HCT116 (cell line): ENCODE measurements around the gene SPATS2L. TPM values are rescaled to one million over a fixed set of nuclear protein-coding genes. Genes with fewer than 3 reads are reported as not detected.

Source experiments
- ATAC-seq: fragments of 200-7000 bp; cut with Tn5 transposase; 2 replicates; pipeline ENCODE4 v1.9.1; 2020; ENCODE audit warnings: mild to moderate bottlenecking, moderate library complexity
- BruUV-seq: library from RNA; stranded (reverse); fragments of 400-500 nt; replicated peaks from 2 replicates; lab custom pipeline; 2021; lab: Mats Ljungman, UMichigan
- CTCF ChIA-PET: fragments of 300-600 bp; sonication (Branson Sonifier 250); formaldehyde crosslinking; loops from one replicate; lab custom pipeline; 2021; ENCODE audit warnings: antibody characterized with exemption; lab: Charles Lee
- POLR2A ChIA-PET: fragments of 300-600, 350-600 bp; sonication (Branson Sonifier 250); formaldehyde crosslinking; loops from one replicate; lab custom pipeline; 2021; ENCODE audit warnings: antibody characterized with exemption; lab: Charles Lee
- RAD21 ChIA-PET, 2 experiments: fragments of 300-600 bp; sonication (Branson Sonifier 250); formaldehyde crosslinking; loops; one replicate each; lab custom pipeline; 2023; ENCODE audit warnings: low total read pairs in 2 of 2; ENCODE audit not compliant: uncharacterized antibody in 2 of 2, unreplicated experiment in 2 of 2, low non-redundant PET in 1 of 2; lab: Charles Lee
- DNase-seq: peaks from one replicate; pipeline ENCODE4 v3.0.0-alpha.2; 2010; ENCODE audit warnings: low read depth, low spot score
- H2AFZ ChIP-seq: fragments of 200-600 bp; shearing (Covaris generic), sonication (generic); 2 replicates; pipeline ENCODE4 v1.6.1; 2017; ENCODE audit warnings: low read depth, mixed run types, mixed read lengths, antibody characterized with exemption, low read length; ENCODE audit not compliant: poor library complexity, severe bottlenecking
- H3K27ac ChIP-seq: 2 replicates; pipeline ENCODE4 v1.5.1; 2012; ENCODE audit warnings: low read depth, low read length
- H3K27me3 ChIP-seq: fragments of 200-600 bp; sonication (generic); 2 replicates; pipeline ENCODE4 v1.6.1; 2016; ENCODE audit warnings: mixed run types, low read length, mixed read lengths; ENCODE audit not compliant: insufficient read depth
- H3K36me3 ChIP-seq, 2 experiments: fragments of 200-500 bp in 1 of 2; fragments of 200-600 bp in 1 of 2; sonication (Bioruptor generic) in 1 of 2; sonication (generic) in 1 of 2; 2 replicates each; pipeline versions ENCODE4 v1.5.1 to v1.6.1; 2014 to 2016; ENCODE audit warnings: low read length in 2 of 2, inconsistent platforms in 1 of 2, mixed read lengths in 1 of 2, mixed run types in 1 of 2; ENCODE audit not compliant: insufficient read depth in 2 of 2, control insufficient read depth in 1 of 2
- H3K4me1 ChIP-seq, 2 experiments: fragments of 200-600 bp in 1 of 2; sonication (generic) in 1 of 2; 2 replicates each; pipeline versions ENCODE4 v1.5.1 to v1.6.1; 2012 to 2017; ENCODE audit warnings: low read length in 2 of 2, inconsistent platforms in 1 of 2, mild to moderate bottlenecking in 1 of 2, mixed read lengths in 1 of 2, mixed run types in 1 of 2, moderate library complexity in 1 of 2; ENCODE audit not compliant: insufficient read depth in 2 of 2, control insufficient read depth in 1 of 2
- H3K4me2 ChIP-seq: fragments of 200-600 bp; sonication (generic); 2 replicates; pipeline ENCODE4 v1.6.1; 2017; ENCODE audit warnings: mixed run types, low read length, mixed read lengths
- H3K4me3 ChIP-seq, 2 experiments: fragments of 200-600 bp in 1 of 2; sonication (generic) in 1 of 2; replicated peaks in 1 of 2; 2 replicates each; pipeline ENCODE4 v1.5.1; 2011 to 2016; ENCODE audit warnings: low read length in 2 of 2, control low read depth in 1 of 2, low read depth in 1 of 2, mild to moderate bottlenecking in 1 of 2, mixed read lengths in 1 of 2, mixed run types in 1 of 2
- H3K79me2 ChIP-seq: fragments of 200-600 bp; sonication (generic); 2 replicates; pipeline ENCODE4 v1.6.1; 2017; ENCODE audit warnings: mild to moderate bottlenecking, mixed run types, low read length, moderate library complexity, mixed read lengths; ENCODE audit not compliant: insufficient read depth
- H3K9ac ChIP-seq: fragments of 200-600 bp; sonication (generic); 2 replicates; pipeline ENCODE4 v1.6.1; 2016; ENCODE audit warnings: low read length, mixed read lengths
- H3K9me2 ChIP-seq: fragments of 200-600 bp; sonication (generic), shearing (Covaris generic); 2 replicates; pipeline ENCODE4 v1.6.1; 2017; ENCODE audit warnings: mixed run types, mild to moderate bottlenecking, moderate library complexity; ENCODE audit not compliant: insufficient read depth
- H3K9me3 ChIP-seq, 2 experiments: fragments of 200-500 bp in 1 of 2; fragments of 200-600 bp in 1 of 2; sonication (Bioruptor generic) in 1 of 2; sonication (generic) in 1 of 2; 2 replicates each; pipeline ENCODE4 v1.6.1; 2014 to 2017; ENCODE audit warnings: low read length in 2 of 2, mixed read lengths in 2 of 2, inconsistent platforms in 1 of 2, low read depth in 1 of 2, mild to moderate bottlenecking in 1 of 2, mixed run types in 1 of 2, moderate library complexity in 1 of 2; ENCODE audit not compliant: control insufficient read depth in 1 of 2, insufficient read depth in 1 of 2
- H4K20me1 ChIP-seq: fragments of 200-600 bp; sonication (generic), shearing (Covaris generic); 2 replicates; pipeline ENCODE4 v1.6.1; 2017; ENCODE audit warnings: mixed run types, mild to moderate bottlenecking, moderate library complexity; ENCODE audit not compliant: insufficient read depth
- CEBPB ChIP-seq: IDR thresholded peaks from 2 replicates; pipeline ENCODE4 v1.6.1; 2012; ENCODE audit warnings: low read depth
- EZH2 ChIP-seq: fragments of 200-600 bp; sonication (generic); IDR thresholded peaks from 2 replicates; pipeline ENCODE4 v1.6.1; 2017; ENCODE audit warnings: antibody characterized with exemption, mixed run types
- EZH2phosphoT487 ChIP-seq: fragments of 200-600 bp; IDR thresholded peaks from 2 replicates; pipeline ENCODE4 v1.6.1; 2018; ENCODE audit warnings: antibody characterized with exemption, borderline replicate concordance
- FOSL1 ChIP-seq: IDR thresholded peaks from 2 replicates; pipeline ENCODE4 v1.6.1; 2012; ENCODE audit warnings: low read depth
- RAD21 ChIP-seq: IDR thresholded peaks from 2 replicates; pipeline ENCODE4 v1.6.1; 2012; ENCODE audit warnings: low read depth, mild to moderate bottlenecking
- SIN3A ChIP-seq: IDR thresholded peaks from 2 replicates; pipeline ENCODE4 v1.6.1; 2012; ENCODE audit warnings: low read depth
- SP1 ChIP-seq: IDR thresholded peaks from 2 replicates; pipeline ENCODE4 v1.6.1; 2012; ENCODE audit warnings: low read depth
- SRF ChIP-seq: IDR thresholded peaks from 2 replicates; pipeline ENCODE4 v1.6.1; 2012; ENCODE audit warnings: low read depth
- ZNF274 ChIP-seq: fragments of 200-500 bp; sonication (Bioruptor generic); IDR thresholded peaks from 2 replicates; pipeline ENCODE4 v1.6.1; 2014; ENCODE audit warnings: mild to moderate bottlenecking, low read depth, low read length, inconsistent platforms
- intact Hi-C: fragments of 100-400 bp; cut with micrococcal nuclease; formaldehyde crosslinking; loops from 2 replicates; pipeline ENCODE4 v1.10.0; 2022
- total RNA-seq: library from RNA; stranded (reverse); gene quantifications from one replicate; pipeline ENCODE4 v1.2.1, GENCODE V29; 2021; ENCODE audit not compliant: unreplicated experiment
- TF ChIP-seq, protein P1 (sequence below): IDR thresholded peaks from 2 replicates; pipeline ENCODE4 v1.6.1; 2012; ENCODE audit warnings: low read depth
- TF ChIP-seq, protein P2 (sequence below): IDR thresholded peaks from 2 replicates; pipeline ENCODE4 v1.6.1; 2012
- TF ChIP-seq, protein P3 (sequence below), 3 experiments: fragments of 200-600 bp in 1 of 3; sonication (generic) in 1 of 3; IDR thresholded peaks in 2 of 3; conservative IDR thresholded peaks in 1 of 3; 2 replicates each; pipeline ENCODE4 v1.5.1; 2012 to 2017; ENCODE audit warnings: low read depth in 2 of 3, low read length in 2 of 3, antibody characterized with exemption in 1 of 3, borderline replicate concordance in 1 of 3, control low read depth in 1 of 3, mild to moderate bottlenecking in 1 of 3, mixed read lengths in 1 of 3, mixed run types in 1 of 3, moderate library complexity in 1 of 3; ENCODE audit not compliant: insufficient read depth in 1 of 3

SPATS2L gene
- total RNA-seq, 1 experiment from 2014 or later: 87.1 TPM

DNA sequence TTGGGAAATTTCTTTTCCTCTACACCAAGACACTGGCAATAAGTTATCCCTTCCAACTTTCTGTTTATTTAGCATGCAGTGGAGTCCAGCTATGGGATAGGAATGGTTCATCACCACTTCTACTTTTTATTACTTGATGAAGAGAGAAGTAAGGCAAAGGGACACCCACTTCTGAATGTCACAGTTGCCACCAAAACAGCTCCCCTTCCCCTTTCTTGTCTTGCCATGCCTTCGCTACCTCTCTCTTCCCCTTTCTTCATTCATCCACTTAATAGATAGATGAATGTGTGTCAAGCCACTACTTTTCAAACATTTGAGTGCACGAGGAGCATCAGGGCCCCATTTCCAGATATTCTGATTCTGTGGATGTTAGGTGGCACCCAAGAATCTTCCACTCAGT is 143.8 kb downstream of the SPATS2L start:
- Histone ChIP-seq H3K79me2 (no peaks in the 10 kb centered on the region), H2AFZ (no peak overlapping the region), H3K36me3 (no peaks in the 10 kb centered on the region), H3K4me2 (no peak overlapping the region), H3K9me3 (no peaks in the 10 kb centered on the region), H3K27ac (no peak overlapping the region), H3K4me3 (no peak overlapping the region), H3K4me1 (peaks cover 6 to 14% of the 10 kb centered on the region in 2 experiments), H3K27me3 (no peaks in the 10 kb centered on the region), H3K9ac (no peak overlapping the region), H4K20me1 (no peaks in the 10 kb centered on the region), H3K9me2 (no peaks in the 10 kb centered on the region)
- intact Hi-C loops: no loop called here
- CTCF ChIA-PET: no interaction called here
- ATAC-seq: no peak
- POLR2A ChIA-PET: no interaction called here
- BruUV-seq: no TSS peak
- RAD21 ChIA-PET: no interaction called here
- no peak for DNase-seq
- no peak for TF ChIP-seq RAD21
- no peak for TF ChIP-seq SP1
- TF ChIP-seq CEBPB: no peak
- no peak for TF ChIP-seq EZH2phosphoT487
- TF ChIP-seq FOSL1: no peak
- no peak for TF ChIP-seq SIN3A
- TF ChIP-seq, protein P1, sequence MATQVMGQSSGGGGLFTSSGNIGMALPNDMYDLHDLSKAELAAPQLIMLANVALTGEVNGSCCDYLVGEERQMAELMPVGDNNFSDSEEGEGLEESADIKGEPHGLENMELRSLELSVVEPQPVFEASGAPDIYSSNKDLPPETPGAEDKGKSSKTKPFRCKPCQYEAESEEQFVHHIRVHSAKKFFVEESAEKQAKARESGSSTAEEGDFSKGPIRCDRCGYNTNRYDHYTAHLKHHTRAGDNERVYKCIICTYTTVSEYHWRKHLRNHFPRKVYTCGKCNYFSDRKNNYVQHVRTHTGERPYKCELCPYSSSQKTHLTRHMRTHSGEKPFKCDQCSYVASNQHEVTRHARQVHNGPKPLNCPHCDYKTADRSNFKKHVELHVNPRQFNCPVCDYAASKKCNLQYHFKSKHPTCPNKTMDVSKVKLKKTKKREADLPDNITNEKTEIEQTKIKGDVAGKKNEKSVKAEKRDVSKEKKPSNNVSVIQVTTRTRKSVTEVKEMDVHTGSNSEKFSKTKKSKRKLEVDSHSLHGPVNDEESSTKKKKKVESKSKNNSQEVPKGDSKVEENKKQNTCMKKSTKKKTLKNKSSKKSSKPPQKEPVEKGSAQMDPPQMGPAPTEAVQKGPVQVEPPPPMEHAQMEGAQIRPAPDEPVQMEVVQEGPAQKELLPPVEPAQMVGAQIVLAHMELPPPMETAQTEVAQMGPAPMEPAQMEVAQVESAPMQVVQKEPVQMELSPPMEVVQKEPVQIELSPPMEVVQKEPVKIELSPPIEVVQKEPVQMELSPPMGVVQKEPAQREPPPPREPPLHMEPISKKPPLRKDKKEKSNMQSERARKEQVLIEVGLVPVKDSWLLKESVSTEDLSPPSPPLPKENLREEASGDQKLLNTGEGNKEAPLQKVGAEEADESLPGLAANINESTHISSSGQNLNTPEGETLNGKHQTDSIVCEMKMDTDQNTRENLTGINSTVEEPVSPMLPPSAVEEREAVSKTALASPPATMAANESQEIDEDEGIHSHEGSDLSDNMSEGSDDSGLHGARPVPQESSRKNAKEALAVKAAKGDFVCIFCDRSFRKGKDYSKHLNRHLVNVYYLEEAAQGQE: no peak
- TF ChIP-seq, all 23 proteins: peak for 0

DNA sequence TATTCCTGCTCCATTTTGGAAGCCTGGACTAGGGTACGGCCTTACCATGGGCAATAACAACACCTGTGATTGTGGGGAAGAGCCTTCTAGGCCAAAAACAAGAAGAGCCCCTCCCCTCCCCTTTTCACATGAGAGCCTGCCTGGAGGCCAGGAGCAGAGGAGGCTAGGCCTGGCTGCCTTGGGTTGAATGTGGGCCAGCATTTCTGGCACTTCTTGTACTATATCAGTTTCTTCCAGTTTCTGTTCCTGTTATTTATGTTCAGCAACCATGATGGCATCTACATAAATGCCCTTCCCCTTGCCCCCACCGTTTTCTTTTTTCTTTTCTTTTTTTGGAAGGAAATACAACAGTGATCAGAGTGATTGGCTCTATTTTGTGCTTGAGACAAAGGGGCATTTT is 145.0 kb downstream of the SPATS2L start:
- CTCF ChIA-PET: no interaction called here
- Histone ChIP-seq H3K4me1 (peaks cover 10 to 21% of the 10 kb centered on the region in 2 experiments), H3K9me3 (no peaks in the 10 kb centered on the region), H3K4me3 (no peak overlapping the region), H3K79me2 (no peaks in the 10 kb centered on the region), H3K9ac (no peak overlapping the region), H3K27ac (no peak overlapping the region), H3K36me3 (no peaks in the 10 kb centered on the region), H4K20me1 (no peaks in the 10 kb centered on the region), H2AFZ (no peak overlapping the region), H3K9me2 (no peaks in the 10 kb centered on the region), H3K4me2 (no peak overlapping the region), H3K27me3 (no peaks in the 10 kb centered on the region)
- RAD21 ChIA-PET: no interaction called here
- POLR2A ChIA-PET: no interaction called here
- ATAC-seq (no peak), DNase-seq (no peak)
- no TSS peak for BruUV-seq
- intact Hi-C loops: no loop called here
- TF ChIP-seq SRF (no peak), EZH2 (no peak), ZNF274 (no peak), RAD21 (no peak)
- TF ChIP-seq, protein P2, sequence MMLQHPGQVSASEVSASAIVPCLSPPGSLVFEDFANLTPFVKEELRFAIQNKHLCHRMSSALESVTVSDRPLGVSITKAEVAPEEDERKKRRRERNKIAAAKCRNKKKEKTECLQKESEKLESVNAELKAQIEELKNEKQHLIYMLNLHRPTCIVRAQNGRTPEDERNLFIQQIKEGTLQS: no peak
- TF ChIP-seq, protein P1: no peak
- TF ChIP-seq, protein P3, sequence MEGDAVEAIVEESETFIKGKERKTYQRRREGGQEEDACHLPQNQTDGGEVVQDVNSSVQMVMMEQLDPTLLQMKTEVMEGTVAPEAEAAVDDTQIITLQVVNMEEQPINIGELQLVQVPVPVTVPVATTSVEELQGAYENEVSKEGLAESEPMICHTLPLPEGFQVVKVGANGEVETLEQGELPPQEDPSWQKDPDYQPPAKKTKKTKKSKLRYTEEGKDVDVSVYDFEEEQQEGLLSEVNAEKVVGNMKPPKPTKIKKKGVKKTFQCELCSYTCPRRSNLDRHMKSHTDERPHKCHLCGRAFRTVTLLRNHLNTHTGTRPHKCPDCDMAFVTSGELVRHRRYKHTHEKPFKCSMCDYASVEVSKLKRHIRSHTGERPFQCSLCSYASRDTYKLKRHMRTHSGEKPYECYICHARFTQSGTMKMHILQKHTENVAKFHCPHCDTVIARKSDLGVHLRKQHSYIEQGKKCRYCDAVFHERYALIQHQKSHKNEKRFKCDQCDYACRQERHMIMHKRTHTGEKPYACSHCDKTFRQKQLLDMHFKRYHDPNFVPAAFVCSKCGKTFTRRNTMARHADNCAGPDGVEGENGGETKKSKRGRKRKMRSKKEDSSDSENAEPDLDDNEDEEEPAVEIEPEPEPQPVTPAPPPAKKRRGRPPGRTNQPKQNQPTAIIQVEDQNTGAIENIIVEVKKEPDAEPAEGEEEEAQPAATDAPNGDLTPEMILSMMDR (IDR thresholded peaks at IDR 0.05 in 2 of 3, conservative IDR thresholded peaks at IDR 0.05 in 1 of 3; ENCODE audit: borderline replicate concordance in 1 of 3, insufficient read depth in 1 of 3, low read depth in 2 of 3, low read length in 2 of 3): no peak
